ENCODE measurements around the gene PCBP3. TPM values are rescaled to one million over a fixed set of nuclear protein-coding genes. Genes with fewer than 3 reads are reported as not detected.
"Not testable (repeated sequence)": the region's sequence is repeated elsewhere in the genome, so short reads cannot be mapped to it uniquely, and the experiment has no call there.

Gene PCBP3
- total RNA-seq, 1 experiment from 2014 or later = 15.2 TPM

DNA sequence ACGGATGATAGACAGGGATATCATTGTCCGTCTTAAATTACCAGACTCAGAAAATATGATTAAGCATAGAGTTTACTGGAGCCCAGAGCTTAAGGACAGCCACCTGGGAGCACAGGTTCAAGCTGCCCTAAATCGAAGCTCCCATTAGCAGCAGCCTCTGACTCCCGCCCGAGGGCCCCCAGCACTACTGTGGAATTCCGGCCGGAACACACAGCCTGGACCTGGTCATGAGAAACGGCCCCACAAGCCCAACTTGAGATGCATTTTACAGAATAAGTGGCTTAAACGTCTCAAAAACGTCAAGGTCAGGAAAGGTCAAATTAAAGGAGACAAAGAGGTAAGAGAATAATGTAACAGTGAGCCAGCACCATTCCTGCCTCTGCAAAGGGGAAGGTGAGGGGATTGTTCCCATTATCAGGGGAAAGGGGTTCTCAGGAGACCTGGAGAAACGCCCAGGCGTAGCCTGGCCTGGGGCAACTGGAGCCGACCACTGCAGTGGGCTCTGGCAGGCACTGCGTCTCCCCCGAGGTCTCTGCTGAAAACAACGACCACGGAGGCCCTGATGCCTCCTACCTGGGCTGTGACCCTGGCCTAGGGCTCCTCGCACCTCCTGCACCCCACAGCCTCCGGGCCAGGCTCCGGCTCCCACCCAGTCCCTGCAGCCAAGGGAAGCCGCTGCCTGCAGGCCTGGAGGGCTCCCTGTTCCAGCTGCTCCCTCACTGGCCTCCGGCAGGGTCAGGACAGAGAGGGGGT, 326.6 kb downstream of the PCBP3 start:
- no peaks in the 10 kb centered on the region for H3K9me3 ChIP-seq (replicated peaks)
- H3K4me3 ChIP-seq = no peak overlapping the region
- no peak overlapping the region for H3K27ac ChIP-seq
- no peak for DNase-seq (ENCODE audit: low read depth in 1 of 2, low spot score in 2 of 2)
- H3K4me1 ChIP-seq (replicated peaks) = peaks cover 47% of the 10 kb centered on the region
- H3K36me3 ChIP-seq = no peaks in the 10 kb centered on the region
- H3K27me3 ChIP-seq (replicated peaks) = no peaks in the 10 kb centered on the region

DNA sequence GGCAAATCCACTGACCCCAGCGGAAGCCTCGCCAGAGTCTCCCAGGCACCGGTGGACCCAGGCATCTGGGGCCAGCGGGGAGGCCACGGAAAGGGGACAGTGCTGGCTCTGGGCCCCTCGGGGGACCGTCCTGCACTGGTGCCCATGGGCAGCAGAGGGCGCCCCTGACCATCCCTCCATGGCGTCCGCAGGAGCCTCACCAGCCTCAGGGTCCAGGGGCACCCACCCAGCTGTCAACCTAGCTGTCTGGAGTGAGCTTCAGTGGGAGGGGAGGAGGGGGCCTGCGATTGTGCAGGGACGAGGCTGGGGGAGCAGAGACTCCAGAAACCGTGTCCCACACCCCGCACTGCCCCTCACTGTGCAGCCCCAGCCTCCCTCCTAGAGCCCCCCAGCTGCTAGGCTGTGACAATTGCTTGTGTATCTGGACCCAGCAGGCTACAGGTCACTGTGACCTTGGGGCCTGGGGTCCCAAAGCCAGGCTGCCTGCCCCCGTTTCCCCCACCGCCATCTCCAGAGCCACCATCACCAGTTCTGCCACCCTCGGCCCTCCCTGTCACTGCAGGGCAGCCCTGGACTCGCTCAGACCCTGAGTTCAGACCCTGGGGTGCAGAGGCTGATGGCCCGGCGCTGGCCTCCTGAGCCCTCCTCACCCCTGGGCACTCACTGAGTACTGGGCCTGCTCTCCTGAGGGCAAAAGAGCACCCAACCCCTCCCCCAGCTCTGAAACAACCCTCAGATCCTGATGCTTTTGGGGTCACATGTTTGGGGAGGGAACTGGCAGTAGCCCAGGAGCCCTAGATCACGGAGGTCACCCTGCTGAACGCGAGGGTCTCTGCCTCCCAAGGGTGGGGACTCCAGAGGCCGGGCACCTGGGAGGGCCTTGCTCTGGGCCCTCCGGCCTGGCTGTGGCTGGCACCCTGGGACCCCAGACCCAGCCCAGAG, 327.4 kb downstream of the PCBP3 start:
- Histone ChIP-seq H3K36me3 (no peaks in the 10 kb centered on the region), H3K4me1 (replicated peaks) (peaks cover 53% of the 10 kb centered on the region), H3K27ac (peak overlapping the region; percentile 89; the same call in 1 of the 2 replicates), H3K9me3 (replicated peaks) (no peaks in the 10 kb centered on the region), H3K4me3 (no peak overlapping the region), H3K27me3 (replicated peaks) (no peaks in the 10 kb centered on the region)
- DNase-seq (ENCODE audit: low read depth in 1 of 2, low spot score in 2 of 2) = peak; percentile 64 to 75

DNA sequence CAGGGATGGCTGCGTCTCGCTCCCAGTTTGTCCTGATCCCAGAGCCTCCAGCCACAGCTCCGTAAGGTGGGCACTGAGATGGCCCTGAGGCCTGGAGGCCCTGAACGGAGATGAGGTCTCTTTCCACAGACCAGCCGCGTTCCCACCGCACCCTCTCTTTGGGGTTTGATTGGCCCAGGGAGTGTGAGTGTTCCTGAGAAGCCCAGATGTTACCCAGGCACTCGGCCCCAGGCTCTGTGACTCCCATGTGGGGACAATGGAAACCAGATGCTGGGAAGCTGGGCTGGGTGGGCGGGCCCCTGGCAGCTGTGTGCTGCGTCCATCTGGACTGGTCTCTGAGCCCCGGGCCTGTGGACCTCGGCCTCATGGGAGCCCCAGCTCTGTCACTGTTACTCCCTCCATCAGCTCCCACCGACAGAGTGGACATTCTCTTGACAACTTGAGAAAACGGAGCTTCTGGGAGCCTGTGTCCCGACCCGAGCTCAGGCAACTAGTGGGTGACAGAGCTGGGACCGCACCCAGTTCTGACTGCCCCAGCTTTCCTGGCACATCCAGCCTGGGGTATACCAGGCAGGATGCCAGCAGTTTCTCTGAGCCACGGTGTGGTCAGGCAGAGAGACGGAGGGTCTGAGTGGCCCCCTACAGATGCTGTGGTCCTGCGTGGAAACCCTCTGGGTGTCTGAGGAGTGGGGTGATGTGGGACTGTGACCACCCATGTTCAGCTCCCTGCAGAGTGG, 328.3 kb downstream of the PCBP3 start:
- Histone ChIP-seq H3K4me3 (no peak overlapping the region), H3K27ac (peak overlapping the region; percentile 89), H3K27me3 (replicated peaks) (no peaks in the 10 kb centered on the region), H3K9me3 (replicated peaks) (no peaks in the 10 kb centered on the region), H3K4me1 (replicated peaks) (peaks cover 53% of the 10 kb centered on the region), H3K36me3 (no peaks in the 10 kb centered on the region)
- peak; percentile 73 to 76 for DNase-seq (ENCODE audit: low read depth in 1 of 2, low spot score in 2 of 2)

DNA sequence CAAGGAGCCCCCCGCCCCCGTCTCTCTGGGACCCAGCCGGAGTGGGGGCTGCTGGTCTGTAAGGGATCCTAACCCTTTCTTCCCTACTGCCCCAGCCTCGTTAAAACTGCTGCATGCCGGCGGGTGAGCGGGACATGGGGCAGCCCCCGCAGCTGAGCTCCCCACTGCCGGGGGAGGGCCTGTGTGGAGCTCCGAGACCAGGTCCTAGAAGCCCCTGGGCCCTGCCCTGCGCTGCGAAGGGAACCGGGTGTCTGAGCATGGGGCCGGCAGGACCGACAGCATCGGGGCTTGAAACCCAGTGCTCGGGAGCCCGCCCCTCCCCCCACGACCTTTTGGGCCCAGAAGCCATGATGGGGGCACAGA, 328.8 kb downstream of the PCBP3 start:
- DNase-seq (ENCODE audit: low read depth in 1 of 2, low spot score in 2 of 2) = peak; percentile 42 to 55
- H3K4me3 ChIP-seq = peak overlapping the region; percentile 36
- no peaks in the 10 kb centered on the region for H3K9me3 ChIP-seq (replicated peaks)
- H3K4me1 ChIP-seq (replicated peaks) = peaks cover 54% of the 10 kb centered on the region
- H3K27ac ChIP-seq = peak overlapping the region; percentile 89
- H3K36me3 ChIP-seq = no peaks in the 10 kb centered on the region
- H3K27me3 ChIP-seq (replicated peaks) = no peaks in the 10 kb centered on the region

DNA sequence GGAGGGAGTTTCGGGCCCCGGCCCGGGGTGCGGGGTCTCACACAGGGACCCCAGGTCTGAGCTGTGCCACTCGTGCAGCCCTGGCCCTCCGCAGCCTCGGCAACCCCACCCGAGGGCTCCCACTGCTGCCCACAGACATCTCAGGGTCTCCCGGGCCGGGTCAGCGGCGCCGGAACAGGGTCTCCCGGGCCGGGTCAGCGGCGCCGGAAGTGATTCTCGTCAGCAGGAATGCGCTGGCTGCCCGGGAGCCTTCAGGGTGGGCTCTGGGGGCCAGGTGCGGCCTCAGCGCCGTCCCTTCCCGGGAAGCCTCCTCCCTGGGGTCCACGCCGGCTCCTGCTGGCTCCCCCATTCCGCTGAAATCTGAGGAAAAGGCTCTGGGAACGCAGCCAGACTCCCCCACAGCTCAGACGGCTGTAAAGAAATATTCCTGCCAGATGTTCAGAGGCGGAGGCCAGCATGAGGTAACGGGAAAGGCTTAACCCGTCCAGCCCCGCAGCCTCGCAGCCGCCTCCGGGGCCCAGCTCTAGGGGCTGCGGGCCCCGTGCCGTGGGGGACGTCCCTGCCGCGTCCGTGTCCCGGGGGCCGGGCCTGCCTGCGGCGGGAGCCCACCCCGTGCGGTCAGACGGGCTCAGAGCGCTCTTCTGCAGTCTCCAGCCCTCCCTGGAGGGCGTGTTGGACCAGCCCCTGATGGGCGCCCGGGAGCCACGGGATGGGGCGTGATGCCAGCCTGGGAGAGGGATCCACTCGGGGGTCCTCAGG, 329.4 kb downstream of the PCBP3 start:
- peak; percentile 80 to 81 for DNase-seq (ENCODE audit: low read depth in 1 of 2, low spot score in 2 of 2)
- peak overlapping the region; percentile 36 for H3K4me3 ChIP-seq

DNA sequence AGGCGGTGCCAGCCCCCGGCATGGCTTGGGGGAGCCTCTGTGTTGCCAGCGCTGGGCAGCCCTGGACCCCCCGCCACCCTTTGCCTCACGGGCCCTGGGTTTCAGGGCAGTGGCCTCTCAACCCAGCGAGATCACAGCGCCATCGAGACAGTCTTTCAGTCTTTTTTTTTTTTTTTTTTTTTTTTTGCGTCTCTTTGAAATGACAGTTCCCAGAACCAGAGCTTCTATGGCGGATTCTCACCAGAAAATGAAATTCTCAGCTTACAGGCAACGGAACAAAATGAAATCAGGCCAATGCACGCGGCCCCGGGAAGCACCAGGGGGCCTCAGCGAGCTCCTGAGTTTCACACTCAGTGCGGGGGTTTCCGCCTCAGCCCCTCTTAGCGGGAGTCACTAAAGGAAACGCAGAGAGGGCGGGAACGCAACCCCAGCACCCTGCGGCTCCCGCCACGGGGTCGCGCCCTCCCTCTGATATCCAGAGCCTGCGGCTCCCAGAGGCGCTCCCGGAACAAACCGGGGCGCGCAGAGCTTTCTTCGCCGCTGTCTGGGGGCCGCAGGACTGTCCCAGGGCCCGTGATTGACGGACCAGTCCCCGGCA, 330.0 kb downstream of the PCBP3 start:
- Histone ChIP-seq H3K4me1 (replicated peaks) (peaks cover 60% of the 10 kb centered on the region), H3K27ac (peak overlapping the region; percentile 89), H3K36me3 (no peaks in the 10 kb centered on the region), H3K4me3 (peak overlapping the region; percentile 36), H3K27me3 (replicated peaks) (no peaks in the 10 kb centered on the region), H3K9me3 (replicated peaks) (no peaks in the 10 kb centered on the region)
- peak; percentile 92 to 94 for DNase-seq (ENCODE audit: low read depth in 1 of 2, low spot score in 2 of 2)

More for the DNA sequence above, 329.4 kb downstream of the PCBP3 start:
- H3K36me3 ChIP-seq = no peaks in the 10 kb centered on the region
- H3K27me3 ChIP-seq (replicated peaks) = no peaks in the 10 kb centered on the region
- H3K27ac ChIP-seq = peak overlapping the region; percentile 89
- H3K9me3 ChIP-seq (replicated peaks) = no peaks in the 10 kb centered on the region
- peaks cover 56% of the 10 kb centered on the region for H3K4me1 ChIP-seq (replicated peaks)

DNA sequence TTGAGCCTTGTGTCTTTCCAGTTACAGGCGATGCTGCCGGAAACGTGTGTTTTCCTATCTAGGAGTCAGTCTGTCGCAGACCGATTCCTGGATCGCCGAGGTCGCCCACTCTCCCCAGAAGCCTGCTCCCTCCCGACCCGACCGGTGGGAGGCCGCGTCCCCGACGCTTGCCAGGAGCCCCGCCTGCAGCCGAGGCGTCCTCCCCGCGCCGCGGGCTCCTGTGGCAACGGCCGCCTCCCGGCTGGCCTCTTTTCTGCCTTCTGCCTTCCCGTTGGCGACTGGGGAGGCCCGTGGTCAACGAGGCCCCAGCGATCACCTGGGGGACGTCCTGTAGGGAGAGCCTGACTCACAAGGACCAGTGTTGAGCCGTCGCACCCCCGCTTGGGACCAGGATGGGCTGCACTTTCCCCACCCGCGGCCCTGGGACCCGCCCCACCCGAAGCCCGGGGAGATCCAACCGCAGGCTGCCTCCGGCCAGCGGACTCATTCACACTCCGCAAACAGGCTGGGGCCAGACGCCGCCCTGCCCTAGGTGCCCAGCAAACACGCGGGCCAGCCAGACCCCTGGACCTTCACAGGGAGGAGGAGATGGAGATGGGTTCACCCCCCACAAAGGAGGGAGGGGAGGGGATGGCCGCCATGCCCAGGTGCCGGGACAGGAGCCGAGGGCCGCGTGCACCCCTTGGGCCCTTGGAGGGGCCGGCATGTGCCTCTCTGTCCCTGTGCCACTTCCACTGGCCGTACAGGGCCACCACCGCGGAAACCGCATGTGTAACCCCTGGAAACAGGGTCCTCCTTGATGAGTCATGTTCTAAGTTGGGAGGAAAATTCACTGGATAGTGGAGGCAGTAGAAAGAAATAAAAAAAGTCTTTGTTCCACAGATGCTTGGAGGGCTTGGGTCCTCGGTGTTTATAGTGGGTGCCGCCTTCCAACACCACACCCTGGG, 330.8 kb downstream of the PCBP3 start:
- DNase-seq (ENCODE audit: low read depth in 1 of 2, low spot score in 2 of 2) = peak; percentile 90 to 94
- Histone ChIP-seq H3K27me3 (replicated peaks) (no peaks in the 10 kb centered on the region), H3K27ac (peak overlapping the region; percentile 89), H3K9me3 (replicated peaks) (no peaks in the 10 kb centered on the region), H3K4me3 (peak overlapping the region; percentile 36), H3K36me3 (no peaks in the 10 kb centered on the region), H3K4me1 (replicated peaks) (peaks cover 68% of the 10 kb centered on the region)

- no peaks in the 10 kb centered on the region for H3K27me3 ChIP-seq (replicated peaks)
- H3K27ac ChIP-seq = peak overlapping the region; percentile 89
- peak overlapping the region; percentile 36 for H3K4me3 ChIP-seq
- H3K4me1 ChIP-seq (replicated peaks) = peaks cover 69% of the 10 kb centered on the region
- DNase-seq (ENCODE audit: low read depth in 1 of 2, low spot score in 2 of 2) = peak in 1 of 2 experiments; percentile 88
- no peaks in the 10 kb centered on the region for H3K9me3 ChIP-seq (replicated peaks)
- H3K36me3 ChIP-seq = no peaks in the 10 kb centered on the region
These were observed 331.6 kb downstream of the PCBP3 start for GRCh38 chr21:45975020-45975666.

- Histone ChIP-seq H3K4me1 (replicated peaks) (peaks cover 64% of the 10 kb centered on the region), H3K27ac (peak overlapping the region; percentile 89)
- not testable (repeated sequence) for H3K27me3 ChIP-seq (replicated peaks); DNase-seq (ENCODE audit: low read depth in 1 of 2, low spot score in 2 of 2); H3K36me3 ChIP-seq; H3K9me3 ChIP-seq (replicated peaks); H3K4me3 ChIP-seq
These were observed 332.3 kb downstream of the PCBP3 start for GRCh38 chr21:45975667-45976409.

- DNase-seq (ENCODE audit: low read depth in 1 of 2, low spot score in 2 of 2) = no peak
- Histone ChIP-seq H3K4me1 (replicated peaks) (peaks cover 60% of the 10 kb centered on the region), H3K27ac (no peak overlapping the region), H3K9me3 (replicated peaks) (no peaks in the 10 kb centered on the region), H3K27me3 (replicated peaks) (no peaks in the 10 kb centered on the region), H3K36me3 (peaks cover 1% of the 10 kb centered on the region), H3K4me3 (no peak overlapping the region)
These were observed 333.3 kb downstream of the PCBP3 start for GRCh38 chr21:45976701-45977311.

GRCh38 chr21:45977396-45977795, 333.9 kb downstream of the PCBP3 start:
- Histone ChIP-seq H3K4me1 (replicated peaks) (peaks cover 60% of the 10 kb centered on the region), H3K4me3 (no peak overlapping the region), H3K27me3 (replicated peaks) (no peaks in the 10 kb centered on the region), H3K9me3 (replicated peaks) (no peaks in the 10 kb centered on the region), H3K27ac (no peak overlapping the region), H3K36me3 (peaks cover 4% of the 10 kb centered on the region)
- peak; percentile 14 to 61 for DNase-seq (ENCODE audit: low read depth in 1 of 2, low spot score in 2 of 2)

Measured in SJSA1 (cell line).